Lower leg skin (tissue), 3 donors: ENCODE results near the gene GOLGB1.

ENCODE experiments used
- POLR2A ChIP-seq, 2 donors: fragments of 450-650 bp; IDR thresholded peaks; one replicate each; pipeline ENCODE4 v1.6.1; 2016 to 2017; ENCODE audit warnings: antibody characterized with exemption in 2 of 2, mild to moderate bottlenecking in 1 of 2, moderate library complexity in 1 of 2
- TF ChIP-seq, protein P1 (sequence below), 3 donors: fragments of 450-650 bp; IDR thresholded peaks; one replicate each; pipeline ENCODE4 v1.5.1; 2016; ENCODE audit warnings: antibody characterized with exemption in 3 of 3, mild to moderate bottlenecking in 3 of 3, moderate library complexity in 2 of 3

DNA sequence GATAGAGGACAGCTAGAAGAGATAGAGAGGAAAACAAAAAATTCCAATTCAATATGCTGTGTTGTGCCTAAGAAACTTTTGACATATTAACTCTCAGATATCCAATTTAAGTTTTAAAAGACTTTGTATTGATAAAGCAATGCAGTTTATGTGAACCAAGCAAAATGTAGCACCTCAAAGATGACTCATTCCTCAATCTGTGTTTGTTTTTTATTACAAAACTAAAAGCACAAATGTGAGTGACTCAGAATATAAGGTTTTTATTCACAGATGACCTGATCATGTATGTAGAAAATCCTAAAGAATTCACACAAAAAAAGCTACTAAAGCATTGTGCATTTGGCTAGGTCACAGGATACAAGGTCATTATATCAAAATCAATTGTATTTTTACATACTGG lies 99.9 kb downstream of the GOLGB1 start:
- TF ChIP-seq, protein P1, sequence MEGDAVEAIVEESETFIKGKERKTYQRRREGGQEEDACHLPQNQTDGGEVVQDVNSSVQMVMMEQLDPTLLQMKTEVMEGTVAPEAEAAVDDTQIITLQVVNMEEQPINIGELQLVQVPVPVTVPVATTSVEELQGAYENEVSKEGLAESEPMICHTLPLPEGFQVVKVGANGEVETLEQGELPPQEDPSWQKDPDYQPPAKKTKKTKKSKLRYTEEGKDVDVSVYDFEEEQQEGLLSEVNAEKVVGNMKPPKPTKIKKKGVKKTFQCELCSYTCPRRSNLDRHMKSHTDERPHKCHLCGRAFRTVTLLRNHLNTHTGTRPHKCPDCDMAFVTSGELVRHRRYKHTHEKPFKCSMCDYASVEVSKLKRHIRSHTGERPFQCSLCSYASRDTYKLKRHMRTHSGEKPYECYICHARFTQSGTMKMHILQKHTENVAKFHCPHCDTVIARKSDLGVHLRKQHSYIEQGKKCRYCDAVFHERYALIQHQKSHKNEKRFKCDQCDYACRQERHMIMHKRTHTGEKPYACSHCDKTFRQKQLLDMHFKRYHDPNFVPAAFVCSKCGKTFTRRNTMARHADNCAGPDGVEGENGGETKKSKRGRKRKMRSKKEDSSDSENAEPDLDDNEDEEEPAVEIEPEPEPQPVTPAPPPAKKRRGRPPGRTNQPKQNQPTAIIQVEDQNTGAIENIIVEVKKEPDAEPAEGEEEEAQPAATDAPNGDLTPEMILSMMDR (IDR thresholded peaks at IDR 0.05): no peak
- no peak for TF ChIP-seq POLR2A (IDR thresholded peaks at IDR 0.05)
